Stimulated activated CD8-positive, alpha-beta memory T cell treated with anti-CD3 and anti-CD28 coated beads, Interleukin-15, amount 100 ng/mL, for 1 hour (primary cell): ENCODE data around the gene RASA3.
A peak's percentile ranks its signal among the peaks of the same experiment; 100 is the strongest.

Experiments
- DNase-seq: peaks from one replicate; pipeline ENCODE4 v3.0.0-alpha.2; 2020; ENCODE audit warnings: low read depth

Gene RASA3

DNA sequence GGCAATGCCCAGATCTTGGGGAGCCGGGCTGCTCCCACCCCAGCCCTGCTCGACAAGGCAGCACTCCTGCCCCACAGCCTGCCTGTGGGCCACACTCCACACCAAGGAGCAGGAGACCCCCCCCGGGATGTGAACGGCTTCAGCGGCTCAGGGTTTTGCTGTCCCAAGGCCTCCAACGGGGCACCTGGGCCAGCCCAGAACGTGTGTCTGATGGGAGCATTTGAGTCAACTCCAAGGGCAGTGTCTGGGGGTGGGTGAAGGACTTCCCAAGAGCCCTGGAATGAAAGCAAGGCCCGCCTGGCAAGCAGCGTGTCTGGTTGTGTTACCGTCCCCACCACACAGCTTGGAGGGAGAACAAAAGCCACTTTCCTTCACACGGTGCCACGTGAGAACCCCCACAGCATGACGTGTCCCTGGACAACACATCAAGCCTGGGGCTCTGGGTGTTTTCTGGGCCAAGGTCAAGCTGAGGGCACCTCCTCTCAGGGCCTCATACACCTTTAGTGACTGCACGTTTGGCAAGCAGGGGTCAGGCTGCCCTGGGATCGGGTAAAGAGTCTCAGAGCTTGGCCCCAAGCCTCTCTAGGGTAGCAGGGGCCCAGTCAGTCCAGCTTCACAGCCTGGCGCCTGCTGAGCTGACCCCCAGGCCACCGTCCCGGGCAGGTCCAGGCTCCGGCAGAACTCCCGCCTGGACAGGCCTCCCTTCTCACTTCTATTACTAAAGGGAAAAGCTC is 164.5 kb downstream of the RASA3 start:
- no peak for DNase-seq

DNA sequence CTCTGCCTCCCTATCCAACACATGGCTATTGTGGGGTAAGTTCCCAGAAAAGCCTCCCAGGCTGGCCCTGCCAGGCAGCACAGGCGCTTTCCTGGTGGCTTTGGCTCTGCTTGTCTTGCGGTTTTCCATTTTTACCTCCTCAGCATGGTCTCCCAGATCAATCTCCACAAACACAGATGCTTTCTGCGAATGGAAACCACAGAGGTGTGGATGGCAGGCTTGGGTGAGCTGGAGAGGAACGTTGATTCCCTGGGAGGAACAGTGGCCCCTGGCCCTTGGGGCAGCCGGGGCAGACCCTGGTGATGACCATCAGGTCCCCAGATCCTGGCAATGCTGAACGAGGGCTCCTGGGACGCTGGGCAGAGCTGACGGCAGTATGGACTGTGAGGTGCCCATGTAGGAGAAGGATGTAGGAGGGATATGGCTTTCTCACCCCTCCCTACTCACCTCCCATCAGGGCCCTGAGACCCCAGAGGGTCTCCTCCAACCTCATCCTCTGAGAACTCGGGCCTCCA is 165.2 kb downstream of the RASA3 start:
- DNase-seq, result no peak

DNA sequence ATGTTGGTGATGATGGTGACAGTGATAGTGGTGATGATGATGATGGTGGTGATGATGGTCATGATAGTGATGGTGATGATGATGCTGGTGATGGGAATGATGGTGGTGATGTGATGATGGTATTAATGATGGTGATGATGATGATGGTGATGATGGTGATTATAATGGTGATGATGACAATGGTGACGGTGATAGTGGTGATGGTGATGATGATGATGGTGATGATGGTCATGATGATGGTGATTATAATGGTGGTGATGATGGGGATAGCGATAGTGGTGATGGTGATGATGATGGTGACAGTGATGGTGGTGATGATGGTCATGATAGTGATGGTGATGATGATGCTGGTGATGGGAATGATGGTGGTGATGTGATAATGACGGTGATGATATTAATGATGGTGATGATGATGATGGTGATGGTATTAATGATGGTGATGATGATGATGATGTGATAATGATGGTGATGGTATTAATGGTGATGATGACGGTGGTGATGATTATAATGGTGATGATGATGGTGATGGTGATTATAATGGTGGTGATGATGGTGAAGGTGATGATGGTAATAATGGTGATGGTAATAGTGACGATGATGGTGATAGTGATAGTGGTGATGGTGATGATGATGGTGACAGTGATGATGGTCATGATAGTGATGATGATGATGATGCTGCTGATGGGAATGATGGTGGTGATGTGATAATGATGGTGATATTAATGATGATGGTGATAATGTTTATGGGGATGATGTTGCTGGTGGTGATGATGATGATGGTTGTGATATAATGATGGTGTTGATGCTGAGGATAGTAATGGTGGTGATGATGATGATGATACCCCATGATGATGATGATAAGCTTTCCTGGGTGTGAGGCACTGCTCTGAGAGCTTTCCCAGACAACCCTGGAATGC is 166.2 kb downstream of the RASA3 start:
- no peak for DNase-seq

DNA sequence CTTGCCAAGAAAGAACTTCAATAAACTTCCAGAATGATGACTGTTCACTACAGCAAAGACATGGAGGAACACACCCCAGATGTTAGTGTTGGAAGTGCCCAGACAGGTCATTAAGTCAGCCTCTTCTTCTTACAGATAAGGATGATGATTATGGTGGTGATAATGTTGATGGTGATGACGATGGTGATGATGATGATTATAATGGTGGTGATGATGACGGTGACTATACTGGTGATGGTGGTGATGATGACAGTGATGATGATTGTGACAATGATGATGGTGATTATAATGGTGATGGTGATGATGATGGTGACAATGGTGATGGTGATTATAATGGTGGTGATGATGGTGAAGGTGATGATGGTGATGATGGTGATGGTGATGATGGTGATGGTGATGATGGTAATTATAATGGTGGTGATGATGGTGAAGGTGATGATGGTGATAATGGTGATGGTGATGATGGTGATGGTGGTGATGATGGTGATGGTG is 167.0 kb downstream of the RASA3 start:
- DNase-seq, result no peak

DNA sequence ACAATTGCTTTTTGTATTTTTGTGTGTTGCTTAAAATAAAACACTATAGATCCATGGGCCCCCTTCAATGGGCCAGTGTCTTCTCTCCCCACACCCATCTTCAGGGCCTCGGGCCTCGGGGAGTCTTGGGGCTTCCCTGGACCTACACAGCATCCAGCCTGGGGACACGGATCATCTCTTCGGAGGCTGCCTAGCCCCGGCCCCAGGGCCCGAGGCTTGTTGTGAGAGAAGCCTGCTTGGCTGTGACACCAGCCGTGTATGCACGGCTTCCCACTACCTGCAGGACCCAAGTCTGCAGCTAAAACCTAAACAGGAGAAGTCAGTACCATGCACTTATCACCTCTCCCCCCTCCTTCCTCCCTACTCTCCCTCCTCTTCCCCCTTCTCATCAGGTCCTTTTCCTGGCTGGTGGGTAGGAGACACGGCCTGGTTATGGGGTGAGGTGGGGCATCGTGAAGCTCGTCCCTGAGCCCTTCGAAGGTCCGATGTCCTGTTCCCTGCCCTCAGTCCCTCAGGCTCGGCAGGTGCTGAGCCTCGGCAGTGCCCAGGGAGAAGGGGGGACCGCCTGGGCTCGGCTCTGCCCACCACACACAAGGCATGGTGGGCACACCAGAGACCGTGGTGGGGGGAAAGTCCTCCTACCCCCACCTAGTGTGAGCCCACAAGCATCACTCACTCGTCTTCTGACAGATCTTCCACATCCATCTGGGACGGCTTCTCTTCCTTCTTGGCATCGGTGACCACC is 168.0 kb downstream of the RASA3 start:
- DNase-seq, result no peak

DNA sequence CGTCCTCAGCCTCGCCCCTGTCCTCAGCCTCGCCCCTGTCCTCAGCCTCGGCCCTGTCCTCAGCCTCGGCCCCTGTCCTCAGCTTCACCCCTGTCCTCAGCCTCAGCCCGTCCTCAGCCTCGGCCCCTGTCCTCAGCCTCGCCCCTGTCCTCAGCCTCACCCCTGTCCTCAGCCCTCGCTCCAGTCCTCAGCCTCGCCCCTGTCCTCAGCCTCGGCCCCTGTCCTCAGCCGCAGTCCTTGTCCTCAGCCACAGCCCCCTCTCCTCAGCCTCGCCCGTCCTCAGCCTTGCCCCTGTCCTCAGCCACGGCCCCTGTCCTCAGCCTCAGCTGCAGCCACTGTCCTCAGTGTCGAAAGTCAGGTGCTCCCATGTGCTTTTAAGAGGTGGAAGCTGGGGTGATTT is 169.0 kb downstream of the RASA3 start:
- no peak for DNase-seq

DNA sequence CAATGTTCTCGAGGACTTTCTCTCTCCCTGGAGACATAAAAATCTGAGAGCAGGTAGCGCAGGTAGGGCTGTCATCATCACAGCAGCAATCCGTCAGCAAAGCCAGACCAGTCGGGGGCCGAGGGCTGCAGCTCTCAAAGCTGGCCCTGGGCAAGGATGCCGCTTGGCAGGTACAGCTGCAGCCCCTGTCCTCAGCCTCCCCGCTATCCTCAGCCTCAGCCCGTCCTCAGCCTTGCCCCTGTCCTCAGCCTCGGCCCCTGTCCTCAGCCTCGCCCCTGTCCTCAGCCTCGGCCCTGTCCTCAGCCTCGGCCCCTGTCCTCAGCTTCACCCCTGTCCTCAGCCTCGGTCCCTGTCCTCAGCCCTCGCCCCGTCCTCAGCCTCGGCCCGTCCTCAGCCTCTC is 169.4 kb downstream of the RASA3 start:
- DNase-seq, result no peak

DNA sequence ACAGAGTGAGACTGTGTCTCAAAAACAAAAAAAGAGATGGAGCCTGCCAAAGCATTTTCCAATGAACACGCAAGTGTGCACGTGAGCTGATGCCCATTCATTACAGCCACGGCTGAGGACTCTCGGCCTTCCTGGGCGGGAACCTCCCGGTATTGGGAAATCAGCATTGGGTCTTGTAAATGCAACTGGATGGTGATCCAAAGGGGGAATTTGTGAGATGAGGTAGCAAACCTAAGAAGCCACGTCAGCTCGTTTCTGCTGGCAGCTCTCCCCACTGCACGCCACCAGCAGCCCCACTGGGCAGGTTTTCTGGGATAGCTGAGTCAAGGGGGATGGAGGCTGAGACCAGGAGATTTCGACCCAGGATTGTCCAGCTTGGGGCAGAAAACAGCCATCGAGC is 170.0 kb downstream of the RASA3 start:
- DNase-seq, result no peak

DNA sequence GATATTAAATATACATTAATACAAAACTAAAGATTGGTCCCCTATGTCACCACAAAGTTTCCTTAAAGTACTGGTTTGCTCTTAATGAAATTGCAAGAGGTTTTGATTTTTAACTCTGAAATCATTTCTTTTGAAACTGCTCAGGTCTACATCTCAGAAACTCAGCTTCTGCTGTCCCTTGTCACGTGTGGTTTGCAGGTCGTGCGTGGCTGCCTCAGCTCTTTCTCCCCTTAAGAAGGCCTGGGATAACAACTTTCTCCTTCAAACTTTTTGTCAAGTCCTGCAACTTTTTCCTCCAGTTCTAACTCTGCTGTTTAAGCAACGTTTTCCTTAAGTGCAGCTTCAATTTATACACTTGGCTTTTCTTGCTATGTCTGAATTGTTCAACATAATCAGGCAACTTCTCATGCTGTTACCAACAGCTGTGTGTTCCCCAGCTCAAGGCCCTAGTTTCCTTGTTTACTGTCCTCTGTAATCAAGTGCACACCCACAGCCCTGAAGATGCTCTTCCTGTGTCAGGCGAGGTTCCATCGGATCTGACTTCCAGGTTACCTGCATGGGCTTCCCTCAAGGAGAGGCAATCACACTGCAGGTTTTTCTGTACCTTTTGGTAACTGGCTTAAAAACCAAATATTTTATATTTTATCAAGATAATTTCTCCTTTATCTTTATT is 172.0 kb downstream of the RASA3 start:
- DNase-seq, result no peak

DNA sequence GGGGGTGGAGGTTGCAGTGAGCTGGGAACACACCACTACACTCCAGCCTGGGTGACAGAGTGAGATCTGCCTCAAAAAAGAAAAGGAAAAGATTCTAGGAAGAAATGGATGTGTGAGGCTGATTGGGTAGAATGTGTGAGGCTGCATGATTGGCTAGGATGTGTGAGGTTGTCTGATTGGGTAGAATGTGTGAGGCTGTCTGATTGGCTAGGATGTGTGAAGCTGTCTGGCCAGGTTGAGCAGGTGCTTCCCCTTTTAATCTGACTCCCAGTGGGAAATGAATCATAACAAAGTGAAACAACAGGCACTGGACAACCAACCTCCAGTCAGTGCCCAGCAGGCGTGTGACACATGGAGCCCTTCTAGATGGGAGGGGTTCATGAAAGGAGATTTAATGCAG is 173.2 kb downstream of the RASA3 start:
- DNase-seq, result no peak

DNA sequence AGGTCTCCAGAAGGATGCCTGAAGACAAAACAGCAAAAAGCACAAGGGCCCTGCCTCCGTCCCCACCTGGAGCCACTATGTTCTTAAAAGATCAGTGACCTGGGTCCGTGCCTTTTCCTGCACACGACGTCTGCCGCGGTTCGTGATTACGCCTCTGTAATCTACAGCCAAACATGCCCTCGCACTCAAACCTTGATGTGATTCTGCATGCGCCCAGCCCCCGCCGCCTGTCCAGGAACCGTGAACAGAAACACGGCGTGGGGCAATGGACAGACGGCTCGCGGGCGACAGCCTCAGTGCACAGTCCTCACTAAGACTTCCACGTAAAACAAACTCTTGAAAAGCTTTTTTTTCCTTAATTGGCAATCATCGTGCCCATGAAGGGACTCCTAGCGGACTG is 174.1 kb downstream of the RASA3 start:
- no peak for DNase-seq

DNA sequence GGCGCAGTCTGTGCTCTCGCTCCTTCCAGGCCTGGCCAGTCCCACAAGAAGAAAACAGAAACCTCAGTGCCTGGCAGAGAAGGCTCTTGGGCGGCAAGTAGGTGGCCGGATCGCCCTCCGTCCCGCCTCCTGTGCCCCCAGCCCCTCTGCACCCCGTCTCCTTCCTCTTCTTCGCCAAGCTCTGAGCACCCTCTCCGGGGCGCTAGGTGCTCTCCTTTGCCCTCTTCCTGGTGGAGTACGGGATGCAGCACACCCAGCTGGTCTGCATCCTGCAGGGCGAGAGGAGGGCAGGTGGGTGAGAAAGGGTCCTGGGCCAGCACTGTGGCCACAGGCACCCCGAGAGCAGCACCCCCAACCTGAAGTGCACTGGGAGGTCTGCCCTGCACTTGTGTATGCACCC is 175.9 kb downstream of the RASA3 start:
- DNase-seq, result no peak

DNA sequence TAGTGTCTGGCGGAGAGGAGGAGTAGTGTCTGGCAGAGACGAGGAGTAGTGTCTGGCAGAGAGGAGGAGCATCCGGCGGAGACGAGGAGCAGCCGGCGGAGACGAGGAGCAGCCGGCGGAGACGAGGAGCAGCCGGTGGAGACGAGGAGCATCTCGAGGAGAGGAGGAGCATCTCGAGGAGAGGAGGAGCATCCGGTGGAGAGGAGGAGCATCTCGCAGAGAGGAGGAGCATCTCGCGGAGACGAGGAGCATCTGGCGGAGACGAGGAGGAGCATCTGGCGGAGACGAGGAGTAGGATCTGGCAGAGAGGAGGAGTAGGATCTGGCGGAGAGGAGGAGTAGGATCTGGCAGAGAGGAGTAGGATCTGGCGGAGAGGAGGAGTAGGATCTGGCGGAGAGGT is 176.7 kb downstream of the RASA3 start:
- no peak for DNase-seq

DNA sequence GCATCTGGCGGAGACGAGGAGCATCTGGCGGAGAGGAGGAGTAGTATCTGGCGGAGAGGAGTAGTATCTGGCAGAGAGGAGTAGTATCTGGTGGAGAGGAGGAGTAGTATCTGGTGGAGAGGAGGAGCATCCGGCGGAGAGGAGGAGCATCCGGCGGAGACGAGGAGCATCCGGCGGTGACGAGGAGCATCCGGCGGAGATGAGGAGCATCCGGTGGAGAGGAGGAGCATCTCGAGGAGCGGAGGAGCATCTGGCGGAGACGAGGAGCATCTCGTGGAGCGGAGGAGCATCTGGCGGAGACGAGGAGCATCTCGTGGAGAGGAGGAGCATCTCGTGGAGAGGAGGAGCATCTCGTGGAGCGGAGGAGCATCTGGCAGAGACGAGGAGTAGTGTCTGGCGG is 177.2 kb downstream of the RASA3 start:
- no peak for DNase-seq

DNA sequence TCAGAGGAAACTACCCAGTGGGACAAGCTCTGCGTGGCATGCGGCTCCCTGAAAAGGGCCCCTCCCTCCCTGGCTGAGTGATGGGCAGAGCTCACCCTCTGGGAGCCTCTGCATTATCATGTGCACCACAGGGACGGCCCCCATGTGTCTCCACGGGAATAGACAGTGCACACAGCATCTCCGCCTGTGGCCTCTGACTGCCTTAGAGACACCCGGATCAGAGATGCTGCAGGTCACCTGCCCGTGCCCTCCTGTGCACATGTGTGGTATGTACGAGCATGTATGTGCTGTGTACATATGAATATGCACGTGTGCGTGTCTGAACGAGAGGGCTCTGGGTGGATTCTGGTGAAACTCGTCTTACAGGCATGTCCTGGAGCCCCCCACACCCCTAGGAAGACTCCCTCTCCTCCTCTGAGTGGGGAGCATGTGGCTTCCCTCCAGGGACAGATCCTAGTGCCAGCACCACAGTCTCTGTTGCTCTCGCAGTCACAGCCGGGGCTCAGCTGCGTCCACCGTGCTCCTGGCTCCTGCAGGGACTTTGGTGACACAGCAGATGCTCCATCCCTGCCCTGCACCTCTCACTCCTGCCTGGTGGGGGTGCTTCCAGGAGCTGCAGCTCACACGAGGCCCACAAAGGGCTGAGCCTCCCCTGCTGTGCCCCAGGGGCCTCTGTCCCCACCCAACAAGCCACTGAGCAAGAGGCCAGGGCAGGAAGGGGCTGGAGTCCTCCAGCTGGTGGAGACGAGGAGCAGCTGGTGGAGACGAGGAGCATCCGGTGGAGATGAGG is 178.2 kb downstream of the RASA3 start:
- DNase-seq, result no peak

DNA sequence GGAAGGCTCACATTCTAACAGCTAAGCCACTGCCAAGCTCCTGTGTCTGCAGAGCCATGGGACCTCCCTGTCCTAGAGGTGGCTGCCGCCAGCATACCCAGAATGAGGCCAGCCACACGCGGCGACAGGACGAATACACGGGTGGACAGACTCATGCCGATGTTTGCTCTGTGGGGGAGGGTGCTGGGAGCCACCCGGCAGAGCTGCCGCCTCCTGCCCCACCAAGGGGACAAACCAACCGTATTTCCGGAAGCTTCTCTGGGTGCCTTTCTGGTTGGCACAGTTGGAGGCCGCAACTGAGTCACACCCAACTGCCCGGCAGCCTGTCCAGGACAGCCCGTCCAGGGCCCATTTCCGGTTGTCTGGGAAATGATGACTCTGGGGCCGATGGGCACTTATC is 178.9 kb downstream of the RASA3 start:
- DNase-seq, result no peak

DNA sequence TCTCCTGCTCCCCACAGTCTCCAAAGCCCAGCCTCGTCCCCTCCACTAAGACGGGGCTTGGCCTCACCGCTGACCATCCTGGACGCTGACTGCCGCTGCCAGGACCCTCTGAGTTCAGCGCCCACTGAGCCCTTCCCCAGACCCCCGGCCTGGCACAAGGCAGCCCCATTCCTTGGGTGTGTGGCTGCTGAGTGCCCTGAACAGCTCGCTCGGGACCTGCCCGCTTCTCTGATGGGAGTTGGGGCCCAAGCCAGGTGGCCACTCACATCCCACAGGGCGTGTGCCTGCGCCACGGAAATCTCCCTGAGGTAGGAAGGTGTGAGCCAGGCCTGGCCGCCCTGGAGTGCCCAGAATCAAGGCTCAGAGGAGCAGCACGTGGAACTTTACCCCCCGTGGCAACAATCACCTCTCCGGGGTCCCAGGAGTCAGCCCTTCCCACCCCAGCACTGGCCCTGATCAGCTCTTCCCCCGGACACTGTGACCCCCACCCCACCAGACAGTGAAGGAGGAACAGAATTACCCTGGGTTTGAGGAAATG is 179.4 kb downstream of the RASA3 start:
- no peak for DNase-seq

DNA sequence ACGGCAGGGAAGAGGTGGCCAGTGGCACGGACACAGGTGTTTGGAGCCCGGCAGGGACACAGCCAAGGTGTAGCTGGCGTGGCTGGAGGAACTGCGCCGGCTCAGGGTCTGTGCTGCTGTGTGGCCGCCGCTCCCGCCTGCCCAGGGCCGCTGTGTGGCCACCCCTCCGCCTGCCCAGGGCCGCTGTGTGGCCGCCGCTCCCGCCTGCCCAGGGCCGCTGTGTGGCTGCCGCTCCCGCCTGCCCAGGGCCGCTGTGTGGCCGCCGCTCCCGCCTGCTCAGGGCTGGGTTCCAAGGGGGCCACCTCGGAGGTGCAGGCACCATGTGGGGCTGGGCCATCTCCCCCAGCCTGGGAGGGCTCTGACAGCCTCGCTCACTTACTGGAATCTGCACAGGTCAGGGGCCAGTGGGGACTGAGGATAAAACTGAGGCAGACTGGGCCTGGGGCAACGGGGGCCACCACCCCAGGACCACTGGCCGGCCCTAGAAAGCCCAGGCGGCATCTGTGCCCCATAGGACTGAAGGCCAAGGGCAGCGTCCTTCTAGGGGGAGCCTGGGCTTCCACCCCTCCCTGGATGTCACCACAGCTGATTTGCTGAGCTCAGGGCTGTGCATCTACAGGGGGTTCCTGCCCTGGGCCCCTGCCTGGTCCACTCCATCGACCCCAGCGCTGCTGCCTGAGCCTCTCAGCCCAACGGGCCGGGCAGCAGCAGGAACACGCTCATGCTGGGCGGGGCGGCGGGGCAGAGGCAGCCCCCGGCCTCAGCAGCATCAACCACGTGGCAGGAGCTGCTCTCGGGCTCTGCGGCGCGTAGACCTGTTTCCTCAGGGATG is 180.1 kb downstream of the RASA3 start:
- no peak for DNase-seq

DNA sequence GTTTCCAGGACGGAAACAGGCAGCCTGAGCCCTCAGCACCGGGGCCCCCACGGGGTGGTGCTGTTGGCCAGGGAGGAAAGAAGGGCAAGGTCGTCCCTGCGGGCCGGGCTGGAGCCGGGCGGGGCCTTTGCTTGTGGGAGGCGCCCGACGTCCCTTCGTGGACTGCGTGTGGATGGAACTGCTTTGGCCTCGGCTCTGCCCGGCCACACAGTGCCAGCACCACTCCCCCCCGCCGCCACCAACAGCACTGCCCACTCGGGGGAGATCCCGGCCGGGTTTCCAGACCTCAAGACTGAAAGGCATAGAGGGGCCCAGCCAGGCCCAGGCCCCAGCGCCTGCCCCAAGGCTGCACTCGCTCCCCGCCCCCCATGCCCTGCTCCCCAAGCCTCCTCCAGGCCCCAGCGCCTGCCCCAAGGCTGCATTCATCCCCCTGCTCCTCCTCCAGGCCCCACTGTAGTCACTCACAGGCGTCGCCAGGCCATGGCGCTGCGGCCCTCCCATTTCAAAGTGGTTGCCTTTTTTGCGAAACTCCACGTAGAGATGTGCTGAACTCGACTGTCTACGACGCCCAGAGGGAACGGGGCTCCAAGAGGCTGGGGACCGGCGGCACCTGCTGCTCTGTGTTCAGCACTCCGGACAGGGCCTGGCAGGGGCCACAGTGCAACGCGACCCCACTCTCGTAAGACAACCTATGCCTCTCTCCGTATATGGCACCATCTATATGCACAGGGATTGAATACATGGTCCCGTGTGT is 181.0 kb downstream of the RASA3 start:
- peak; percentile 8 for DNase-seq
